ENCODE measurements around the gene NLRP13. TPM values are rescaled to one million over a fixed set of nuclear protein-coding genes. Genes with fewer than 3 reads are reported as not detected.

NLRP13 gene
- total RNA-seq, 1 experiment from 2014 or later = not detected

- RAD21 ChIA-PET (ENCODE audit: low non-redundant PET in 1 of 2, low total read pairs in 2 of 2, uncharacterized antibody in 2 of 2, unreplicated experiment in 2 of 2) = no interaction called here
These were observed 29.9 kb downstream of the NLRP13 start for GRCh38 chr19:55902080-55902751.

More at GRCh38 chr19:55902080-55902751, 29.9 kb downstream of the NLRP13 start:
- H3K27me3 ChIP-seq (ENCODE audit: insufficient read depth, low read length) = peaks cover 22% of the 10 kb centered on the region
- no peak overlapping the region for H3K27ac ChIP-seq (ENCODE audit: low read depth, low read length)
- no peak overlapping the region for H3K4me3 ChIP-seq (replicated peaks in 1 of 2; ENCODE audit: low read depth in 1 of 2, low read length in 2 of 2)
- no peaks in the 10 kb centered on the region for H4K20me1 ChIP-seq (ENCODE audit: insufficient read depth)
- DNase-seq (ENCODE audit: low read depth, low spot score) = no peak
- ChIA-PET POLR2A (no interaction called here), CTCF (no interaction called here)
- no peaks in the 10 kb centered on the region for H3K9me2 ChIP-seq (ENCODE audit: insufficient read depth)
- H3K36me3 ChIP-seq (ENCODE audit: control insufficient read depth in 1 of 2, insufficient read depth in 2 of 2, low read length in 2 of 2) = no peaks in the 10 kb centered on the region
- no peak overlapping the region for H3K4me2 ChIP-seq (ENCODE audit: low read length)
- intact Hi-C loops (cut with micrococcal nuclease) = no loop called here
- ATAC-seq = no peak
- no peaks in the 10 kb centered on the region for H3K79me2 ChIP-seq (ENCODE audit: insufficient read depth, low read length)
- no peak for TF ChIP-seq EZH2 (IDR thresholded peaks at IDR 0.05)
- no peak for TF ChIP-seq ATF3 (IDR thresholded peaks at IDR 0.05)
- no peak for TF ChIP-seq SRF (IDR thresholded peaks at IDR 0.05; ENCODE audit: low read depth)
- TF ChIP-seq EZH2phosphoT487 (IDR thresholded peaks at IDR 0.05; ENCODE audit: borderline replicate concordance) = no peak
- TF ChIP-seq SIN3A (IDR thresholded peaks at IDR 0.05; ENCODE audit: low read depth) = no peak
- TF ChIP-seq RAD21 (IDR thresholded peaks at IDR 0.05; ENCODE audit: low read depth) = no peak
- no peak for TF ChIP-seq ZFX (IDR thresholded peaks at IDR 0.05)
- no peak for TF ChIP-seq CEBPB (IDR thresholded peaks at IDR 0.05; ENCODE audit: low read depth)
- TF ChIP-seq CBX3 (IDR thresholded peaks at IDR 0.05; ENCODE audit: low read depth) = no peak
- no peak for TF ChIP-seq MAX (IDR thresholded peaks at IDR 0.05)
- no peak for TF ChIP-seq YY1 (IDR thresholded peaks at IDR 0.05; ENCODE audit: extremely low read depth, insufficient replicate concordance, low read depth, low read length)
- TF ChIP-seq ZBTB33 (IDR thresholded peaks at IDR 0.05; ENCODE audit: extremely low read depth, insufficient replicate concordance, low read length) = no peak
- no peak for TF ChIP-seq SP1 (IDR thresholded peaks at IDR 0.05; ENCODE audit: low read depth)
- no peak for TF ChIP-seq TCF7L2 (IDR thresholded peaks at IDR 0.05; ENCODE audit: borderline replicate concordance, extremely low read depth, insufficient read depth, insufficient read length)
- no peak for TF ChIP-seq ZNF274 (IDR thresholded peaks at IDR 0.05; ENCODE audit: low read depth, low read length)
- no peak overlapping the region for H2AFZ ChIP-seq (ENCODE audit: low read depth, low read length, poor library complexity, severe bottlenecking)
- H3K9me3 ChIP-seq (ENCODE audit: control insufficient read depth in 1 of 2, insufficient read depth in 1 of 2, low read depth in 1 of 2, low read length in 2 of 2) = no peaks in the 10 kb centered on the region
- H3K4me1 ChIP-seq (ENCODE audit: control insufficient read depth in 1 of 2, insufficient read depth in 2 of 2, low read length in 2 of 2) = no peaks in the 10 kb centered on the region
- no peak overlapping the region for H3K9ac ChIP-seq (ENCODE audit: low read length)
- no TSS peak for BruUV-seq (replicated peaks)
